Spleen (tissue), 7 donors: ENCODE measurements around the gene ABCG1.

Experiments used
- CTCF ChIP-seq, 11 experiments: fragments of 200-600 bp in 7 of 11; fragments of 450-650 bp in 4 of 11; sonication (generic) in 4 of 11; IDR thresholded peaks in 8 of 11; conservative IDR thresholded peaks in 3 of 11; 1 replicate in 7 of 11; 2 replicates in 4 of 11; pipeline versions ENCODE4 v1.4.0 to v1.8.0; 2016 to 2021; ENCODE audit warnings: antibody characterized with exemption in 11 of 11, inconsistent platforms in 4 of 11, mild to moderate bottlenecking in 1 of 11
- POLR2A ChIP-seq, 3 donors: fragments of 450-650 bp; IDR thresholded peaks; one replicate each; pipeline ENCODE4 v1.5.1; 2017; ENCODE audit warnings: antibody characterized with exemption in 3 of 3, mild to moderate bottlenecking in 1 of 3
- donor health status: DM: no; HTN: no; CAD: no; lungs with moderate emphysema.
- donor health status: DM: no; HTN: no; CAD: no.
- donor health status: DM: no; HTN: no; CAD: no.

- no peak for TF ChIP-seq CTCF (IDR thresholded peaks at IDR 0.05 in 8 of 11, conservative IDR thresholded peaks at IDR 0.05 in 3 of 11)
- TF ChIP-seq POLR2A (IDR thresholded peaks at IDR 0.05), result no peak
Measured at GRCh38 chr21:42201615-42202161, 17.3 kb upstream of the ABCG1 start.
